DND-41 (cell line): ENCODE measurements around the gene FGFR3.

Experiments used
- ATAC-seq: fragments of 200-7000 bp; cut with Tn5 transposase; 3 replicates; pipeline ENCODE4 v1.9.1; 2021; ENCODE audit warnings: low read depth; ENCODE audit not compliant: insufficient read depth
- DNase-seq: peaks from one replicate; pipeline ENCODE4 v3.0.0-alpha.2; 2020
- H2AFZ ChIP-seq: 2 replicates; pipeline ENCODE4 v1.6.0; 2012; ENCODE audit warnings: low read depth, low read length
- H3K27ac ChIP-seq: 2 replicates; pipeline ENCODE4 v1.5.1; 2012; ENCODE audit warnings: low read length, inconsistent platforms
- H3K27me3 ChIP-seq: fragments of 200-600 bp; sonication (generic); 2 replicates; pipeline ENCODE4 v1.6.0; 2012; ENCODE audit warnings: low read length, mild to moderate bottlenecking, inconsistent platforms; ENCODE audit not compliant: insufficient read depth, poor library complexity
- H3K36me3 ChIP-seq: 2 replicates; pipeline ENCODE4 v1.5.1; 2012; ENCODE audit warnings: low read length, inconsistent platforms; ENCODE audit not compliant: insufficient read depth
- H3K4me1 ChIP-seq: 2 replicates; pipeline ENCODE4 v1.5.1; 2012; ENCODE audit warnings: mild to moderate bottlenecking, low read length; ENCODE audit not compliant: insufficient read depth
- H3K4me2 ChIP-seq: 2 replicates; pipeline ENCODE4 v1.6.0; 2012; ENCODE audit warnings: mild to moderate bottlenecking, moderate library complexity, low read length, inconsistent platforms; ENCODE audit not compliant: insufficient read depth
- H3K4me3 ChIP-seq, 2 experiments: fragments of 200-600 bp in 1 of 2; shearing (Covaris generic) in 1 of 2; 2 replicates each; pipeline ENCODE4 v1.5.1; 2012 to 2016; ENCODE audit warnings: inconsistent platforms in 2 of 2, low read length in 2 of 2, mild to moderate bottlenecking in 2 of 2, low read depth in 1 of 2, moderate library complexity in 1 of 2
- H3K79me2 ChIP-seq: 2 replicates; pipeline ENCODE4 v1.6.0; 2012; ENCODE audit warnings: low read length, inconsistent platforms; ENCODE audit not compliant: insufficient read depth
- H3K9ac ChIP-seq: 2 replicates; pipeline ENCODE4 v1.6.0; 2012; ENCODE audit warnings: low read depth, mild to moderate bottlenecking, inconsistent platforms, low read length, moderate library complexity
- H3K9me3 ChIP-seq: 2 replicates; pipeline ENCODE4 v1.5.1; 2012; ENCODE audit warnings: low read length, moderate library complexity, mild to moderate bottlenecking, inconsistent platforms; ENCODE audit not compliant: insufficient read depth, severe bottlenecking
- H4K20me1 ChIP-seq: 2 replicates; pipeline ENCODE4 v1.6.0; 2012; ENCODE audit warnings: low read length; ENCODE audit not compliant: insufficient read depth
- CTCF ChIP-seq: IDR thresholded peaks from 2 replicates; pipeline ENCODE4 v1.5.1; 2012; ENCODE audit warnings: borderline replicate concordance, low read length, moderate library complexity, mild to moderate bottlenecking; ENCODE audit not compliant: poor library complexity, severe bottlenecking; ENCODE audit errors: extremely low read depth
- EZH2 ChIP-seq: IDR thresholded peaks from 3 replicates; pipeline ENCODE4 v1.6.1; 2012; ENCODE audit warnings: borderline replicate concordance, low read depth, mild to moderate bottlenecking, moderate library complexity, low read length, inconsistent platforms; ENCODE audit not compliant: severe bottlenecking

Gene FGFR3

GRCh38 chr4:1746919-1747602, 46.0 kb upstream of the FGFR3 start:
- DNase-seq = no peak
- H3K27ac ChIP-seq = no peak overlapping the region
- H3K36me3 ChIP-seq = peaks cover 30% of the 10 kb centered on the region
- ATAC-seq = no peak
- no peak overlapping the region for H3K4me2 ChIP-seq
- no peaks in the 10 kb centered on the region; the same call in 1 of the 2 replicates for H3K79me2 ChIP-seq
- no peak overlapping the region for H3K4me3 ChIP-seq
- no peak for TF ChIP-seq EZH2
- no peak for TF ChIP-seq CTCF
- H3K4me1 ChIP-seq = peaks cover 6% of the 10 kb centered on the region
- no peak overlapping the region for H3K9ac ChIP-seq
- H4K20me1 ChIP-seq = peaks cover 32% of the 10 kb centered on the region
- H2AFZ ChIP-seq = no peak overlapping the region
- H3K27me3 ChIP-seq = no peaks in the 10 kb centered on the region
- no peaks in the 10 kb centered on the region for H3K9me3 ChIP-seq

DNA sequence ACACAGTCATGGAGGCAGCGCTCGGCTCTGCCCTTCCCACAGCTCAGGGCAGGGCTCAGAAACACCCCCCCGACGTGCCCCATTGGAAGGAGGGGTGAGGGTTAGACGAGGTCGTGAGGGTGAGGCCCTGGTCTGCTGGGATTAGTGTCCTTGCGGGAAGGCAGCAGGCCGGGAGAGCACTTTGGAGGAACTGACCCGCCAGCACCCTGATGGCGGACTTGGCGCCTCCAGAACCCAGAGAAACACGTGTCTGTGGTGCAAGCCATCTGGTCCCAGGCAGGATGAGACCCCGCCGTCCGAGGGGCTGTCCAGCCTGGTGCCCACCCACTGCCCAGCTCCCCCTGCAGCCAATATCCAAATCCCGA, 45.5 kb upstream of the FGFR3 start:
- Histone ChIP-seq H3K27me3 (no peaks in the 10 kb centered on the region), H4K20me1 (peaks cover 29% of the 10 kb centered on the region), H3K4me3 (no peak overlapping the region), H3K27ac (no peak overlapping the region), H3K9me3 (no peaks in the 10 kb centered on the region), H3K79me2 (no peaks in the 10 kb centered on the region), H3K4me2 (no peak overlapping the region), H3K4me1 (peaks cover 6% of the 10 kb centered on the region), H3K36me3 (peaks cover 26% of the 10 kb centered on the region), H3K9ac (no peak overlapping the region), H2AFZ (no peak overlapping the region)
- TF ChIP-seq EZH2 (no peak), CTCF (no peak)
- DNase-seq = no peak
- no peak for ATAC-seq

GRCh38 chr4:1748465-1748995, 44.6 kb upstream of the FGFR3 start:
- ATAC-seq = peak; percentile 83
- Histone ChIP-seq H3K9ac (peak overlapping the region; percentile 28; the same call in 1 of the 2 replicates), H3K4me3 (no peak overlapping the region), H2AFZ (no peak overlapping the region; the same call in 1 of the 2 replicates), H3K36me3 (peaks cover 21% of the 10 kb centered on the region), H4K20me1 (peaks cover 28% of the 10 kb centered on the region), H3K4me1 (peaks cover 6% of the 10 kb centered on the region), H3K9me3 (no peaks in the 10 kb centered on the region), H3K79me2 (no peaks in the 10 kb centered on the region), H3K27me3 (no peaks in the 10 kb centered on the region), H3K4me2 (peak overlapping the region; percentile 58), H3K27ac (no peak overlapping the region)
- TF ChIP-seq CTCF (peak; percentile 92), EZH2 (no peak)
- DNase-seq = peak; percentile 88
